Suppressor macrophage (primary cell): Measurements from ENCODE around the gene DVL3.

ENCODE experiments used
- DNase-seq, 4 experiments: peaks; one replicate each; pipeline ENCODE4 v3.0.0-alpha.2; 2020 to 2022

The DVL3 gene

GRCh38 chr3:184211718-184212117 lies 56.5 kb downstream of the DVL3 start:
- no peak for DNase-seq

- DNase-seq: no peak
Measured at GRCh38 chr3:184218814-184219213, 63.6 kb downstream of the DVL3 start.

GRCh38 chr3:184222521-184222920 lies 67.3 kb downstream of the DVL3 start:
- no peak for DNase-seq
